Osteoblast (primary cell): ENCODE data around the gene CATSPERD. TPM values are rescaled to one million over a fixed set of nuclear protein-coding genes. Genes with fewer than 3 reads are reported as not detected.

Experiments
- DNase-seq: peaks from one replicate; pipeline ENCODE4 v3.0.0; 2011; ENCODE audit warnings: low spot score, mixed read lengths; ENCODE audit not compliant: insufficient read length; ENCODE audit errors: missing footprints
- H2AFZ ChIP-seq: 2 replicates; pipeline ENCODE4 v1.6.0; 2011; ENCODE audit warnings: mild to moderate bottlenecking, low read length
- H3K27ac ChIP-seq: 2 replicates; pipeline ENCODE4 v1.5.1; 2011; ENCODE audit warnings: mild to moderate bottlenecking, low read depth, low read length, moderate library complexity
- H3K27me3 ChIP-seq: 2 replicates; pipeline ENCODE4 v1.6.0; 2012; ENCODE audit warnings: mild to moderate bottlenecking, control low read depth, inconsistent platforms, low read length, moderate library complexity; ENCODE audit not compliant: insufficient read depth
- H3K36me3 ChIP-seq: 2 replicates; pipeline ENCODE4 v1.5.1; 2011; ENCODE audit warnings: mild to moderate bottlenecking, low read length, control low read depth, moderate library complexity; ENCODE audit not compliant: insufficient read depth
- H3K4me1 ChIP-seq: 2 replicates; pipeline ENCODE4 v1.5.1; 2011; ENCODE audit warnings: mild to moderate bottlenecking, low read length, control low read depth, moderate library complexity; ENCODE audit not compliant: insufficient read depth
- H3K4me2 ChIP-seq: 2 replicates; pipeline ENCODE4 v1.6.0; 2011; ENCODE audit warnings: mild to moderate bottlenecking, low read length; ENCODE audit not compliant: insufficient read depth
- H3K4me3 ChIP-seq: fragments of 200-600 bp; sonication (generic); 3 replicates; pipeline ENCODE4 v1.5.1; 2012; ENCODE audit warnings: mild to moderate bottlenecking, low read length, inconsistent platforms; ENCODE audit not compliant: insufficient read depth
- H3K79me2 ChIP-seq: 2 replicates; pipeline ENCODE4 v1.6.0; 2012; ENCODE audit warnings: mild to moderate bottlenecking, low read length, control low read depth, inconsistent platforms; ENCODE audit not compliant: insufficient read depth
- H3K9me3 ChIP-seq: 2 replicates; pipeline ENCODE4 v1.5.1; 2011; ENCODE audit warnings: low read depth, low read length, control low read depth
- H4K20me1 ChIP-seq: 2 replicates; pipeline ENCODE4 v1.6.0; 2012; ENCODE audit warnings: mild to moderate bottlenecking, low read length, control low read depth; ENCODE audit not compliant: insufficient read depth
- CTCF ChIP-seq: IDR thresholded peaks from 2 replicates; pipeline ENCODE4 v1.5.1; 2011; ENCODE audit warnings: mild to moderate bottlenecking, low read depth, low read length, moderate library complexity; ENCODE audit errors: extremely low read depth
- total RNA-seq: library from RNA; depleted of rRNA; stranded (reverse); fragments of >200 nt; gene quantifications from 2 replicates; pipeline ENCODE4 v1.2.3, GENCODE V29; 2012

The CATSPERD gene
- total RNA-seq, 1 donor, result under 0.01 TPM

GRCh38 chr19:5782945-5783919 is 62.8 kb downstream of the CATSPERD start:
- Histone ChIP-seq H3K27me3 (no peaks in the 10 kb centered on the region), H3K27ac (no peak overlapping the region), H4K20me1 (no peaks in the 10 kb centered on the region), H3K4me1 (no peaks in the 10 kb centered on the region), H2AFZ (no peak overlapping the region), H3K4me3 (no peak overlapping the region), H3K9me3 (no peaks in the 10 kb centered on the region), H3K36me3 (peaks cover 20% of the 10 kb centered on the region), H3K4me2 (no peak overlapping the region), H3K79me2 (no peaks in the 10 kb centered on the region)
- peak; percentile 76 for DNase-seq
- no peak for TF ChIP-seq CTCF

GRCh38 chr19:5784581-5785147 is 64.2 kb downstream of the CATSPERD start, which contains the start of gene PRR22:
Gene PRR22, minus strand, starts transcription at chr19:5784746. Its CDS starts 86 bp downstream, at chr19:5784660.
- peak; percentile 53 for DNase-seq
- Histone ChIP-seq H3K36me3 (peaks cover 30% of the 10 kb centered on the region), H3K27ac (no peak within 1 kb of the TSS), H2AFZ (no peak within 1 kb of the TSS), H3K79me2 (peaks cover 1% of the 10 kb centered on the region), H3K9me3 (no peaks in the 10 kb centered on the region), H3K4me2 (no peak within 1 kb of the TSS), H3K4me3 (no peak within 1 kb of the TSS), H4K20me1 (peaks cover under 1% of the 10 kb centered on the region), H3K4me1 (no peaks in the 10 kb centered on the region), H3K27me3 (no peaks in the 10 kb centered on the region)
- TF ChIP-seq CTCF, result no peak

- Histone ChIP-seq H3K4me2 (no peak overlapping the region), H3K36me3 (peaks cover 36% of the 10 kb centered on the region), H3K4me1 (peaks cover 4% of the 10 kb centered on the region), H3K79me2 (peaks cover 9% of the 10 kb centered on the region), H4K20me1 (peaks cover 9% of the 10 kb centered on the region), H3K27me3 (no peaks in the 10 kb centered on the region), H3K4me3 (no peak overlapping the region), H3K9me3 (no peaks in the 10 kb centered on the region), H2AFZ (no peak overlapping the region), H3K27ac (no peak overlapping the region)
- DNase-seq, result peak; percentile 65
- TF ChIP-seq CTCF, result no peak
Measured at GRCh38 chr19:5785423-5785822, 65.0 kb downstream of the CATSPERD start.
